Activated T-cell treated with anti-CD3 and anti-CD28 coated beads for 4 hours (primary cell): ENCODE results near the gene POLQ.
"Not testable (repeated sequence)": the region's sequence is repeated elsewhere in the genome, so short reads cannot be mapped to it uniquely, and the experiment has no call there.

Source experiments
- DNase-seq: peaks from one replicate; pipeline ENCODE4 v3.0.0-alpha.2; 2020

Gene POLQ

DNA sequence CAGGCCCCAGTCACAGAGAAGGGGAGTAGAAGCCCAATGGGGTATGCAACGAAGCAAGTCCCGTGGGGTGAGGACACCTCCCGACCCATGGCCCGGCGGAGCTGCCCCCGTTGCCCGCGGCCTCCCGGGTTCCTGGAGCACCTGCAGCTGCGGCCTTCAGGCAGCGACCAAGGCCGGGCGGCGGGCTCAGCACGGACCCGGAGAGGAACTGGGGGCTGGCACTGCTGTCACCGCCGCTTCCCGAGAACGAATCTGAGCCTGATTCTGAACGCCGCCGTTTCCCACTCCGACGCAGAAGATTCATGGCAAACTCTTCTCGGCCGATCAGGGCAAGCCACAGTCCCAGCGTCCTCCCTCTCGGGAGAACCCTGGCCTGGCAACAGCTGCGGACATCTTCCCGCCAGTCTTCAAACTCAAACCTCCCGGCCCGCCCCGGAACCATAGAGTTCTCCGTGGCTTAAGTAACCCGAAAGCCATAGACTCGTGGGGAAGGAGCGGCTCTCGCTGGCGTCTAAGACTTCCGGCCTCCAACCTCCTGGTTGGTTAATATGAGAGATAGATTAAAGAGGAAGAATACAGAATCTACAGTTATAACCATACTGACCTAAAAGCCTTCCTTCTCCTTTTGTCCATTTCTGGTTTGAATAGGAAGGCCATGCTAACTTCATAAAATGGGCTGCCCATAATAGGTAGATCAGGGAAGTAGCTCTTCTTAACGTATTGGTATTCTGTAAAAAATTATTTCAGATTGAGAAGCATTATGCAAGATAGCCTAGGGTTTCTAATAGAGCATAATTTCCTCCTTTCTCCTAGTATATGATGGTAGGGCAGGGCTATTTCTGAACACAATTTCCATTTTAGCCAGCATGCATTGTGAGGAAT is at the start of gene POLQ:
POLQ (minus strand) TSS at position 415 of the 882 bp plus-strand sequence; CDS start at position 304, 111 bp downstream.
- peak; percentile 80 for DNase-seq

DNA sequence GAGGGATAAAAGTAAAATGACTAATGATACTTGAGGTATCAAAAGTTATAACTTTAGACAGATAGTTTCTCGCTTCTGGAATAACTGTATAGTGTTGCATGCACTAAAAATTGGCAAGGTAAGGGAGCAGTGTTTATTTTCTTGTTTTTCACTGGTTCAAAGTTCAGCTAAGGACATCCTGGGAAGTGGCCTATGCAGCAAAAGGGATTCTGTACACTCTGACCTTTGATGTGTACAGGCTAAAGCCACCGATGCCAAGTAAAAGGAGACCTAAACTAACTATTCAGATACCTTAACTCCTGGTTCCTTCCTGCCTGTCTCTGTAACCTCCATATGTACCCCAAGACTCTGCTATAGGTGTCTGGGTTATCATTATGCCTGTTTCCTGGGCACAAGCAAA is 49.1 kb upstream of the POLQ start:
- DNase-seq = no peak

DNA sequence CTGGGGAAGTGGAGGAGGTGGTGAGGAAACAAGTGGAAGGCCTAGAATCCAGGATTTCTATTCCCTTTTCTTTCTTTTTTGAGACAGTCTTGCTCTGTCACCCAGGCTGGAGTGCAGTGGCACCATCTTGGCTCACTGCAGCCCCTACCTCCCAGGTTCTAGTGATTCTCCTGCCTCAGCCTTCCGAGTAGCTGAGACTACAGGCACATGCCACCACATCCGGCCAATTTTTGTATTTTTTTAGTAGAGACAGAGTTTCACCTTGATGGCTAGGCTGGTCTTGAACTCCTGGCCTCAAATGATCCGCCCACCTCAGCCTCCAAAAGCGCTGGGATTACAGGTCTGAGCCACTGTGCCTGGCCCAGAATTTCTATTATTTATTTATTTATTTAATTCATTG is 48.0 kb upstream of the POLQ start:
- DNase-seq = not testable (repeated sequence)

DNA sequence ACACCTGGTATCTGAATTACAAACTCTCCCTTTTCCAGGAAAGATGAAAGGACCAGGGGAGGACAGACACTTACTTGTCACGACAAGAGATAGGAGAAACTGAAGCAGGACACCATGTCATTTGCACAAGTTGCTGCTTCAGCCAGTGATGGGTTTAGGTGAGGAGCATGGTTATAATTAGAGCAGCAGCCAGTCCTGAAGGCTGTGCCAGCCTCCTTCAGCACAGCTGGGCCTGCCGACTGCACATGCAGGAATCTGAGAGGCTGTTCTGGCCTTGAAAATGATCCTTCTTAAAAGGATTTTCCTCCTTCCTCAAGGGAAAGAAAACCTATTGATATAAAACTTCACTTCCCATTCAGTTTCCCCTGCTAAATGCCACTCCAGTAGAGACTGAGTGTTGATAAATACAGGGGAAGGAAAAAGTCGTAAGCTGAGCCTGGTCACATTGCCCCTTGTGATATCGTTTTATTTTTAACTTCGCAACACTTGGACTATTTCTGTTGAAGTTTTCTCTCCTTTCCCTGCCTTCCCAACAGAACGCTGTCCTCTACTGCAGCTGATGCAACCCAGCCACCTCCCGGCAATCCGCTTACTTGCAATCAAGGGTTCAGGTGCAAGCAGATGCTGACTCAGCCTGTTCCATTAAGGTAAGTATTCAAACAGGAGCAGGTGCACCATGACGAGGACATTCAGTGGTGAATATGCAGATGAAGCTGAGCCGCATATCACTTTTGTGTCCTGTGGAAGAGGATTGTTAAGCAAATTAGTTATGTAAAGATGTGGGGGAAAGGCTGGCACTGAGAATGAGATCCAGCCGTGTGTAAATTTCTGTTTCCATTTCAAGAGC is 47.3 kb upstream of the POLQ start, which contains the start of gene FBXO40:
FBXO40 (plus strand) TSS at position 524 of the 847 bp plus-strand sequence. CDS start 27,197 bp downstream, outside the sequence.
- DNase-seq = no peak

DNA sequence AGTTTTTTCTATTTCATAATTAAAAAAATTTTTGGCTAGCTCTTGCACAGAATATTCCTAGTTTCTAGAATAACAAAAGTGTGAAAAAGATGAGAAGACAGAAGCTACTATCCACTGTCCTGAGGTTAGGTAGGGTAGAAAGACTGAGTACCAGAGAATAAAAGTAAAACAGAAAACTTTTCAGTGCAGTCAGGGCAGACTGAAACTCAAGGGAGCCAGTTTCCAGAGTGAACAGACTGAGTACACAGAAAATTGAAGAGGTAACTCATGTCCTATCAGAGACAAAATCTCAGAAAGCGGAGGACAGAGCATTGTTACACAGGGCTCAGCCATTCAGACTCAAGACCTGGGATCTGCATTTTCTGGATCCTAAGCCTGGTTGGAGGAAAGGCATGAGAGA is 38.6 kb upstream of the POLQ start:
- no peak for DNase-seq

DNA sequence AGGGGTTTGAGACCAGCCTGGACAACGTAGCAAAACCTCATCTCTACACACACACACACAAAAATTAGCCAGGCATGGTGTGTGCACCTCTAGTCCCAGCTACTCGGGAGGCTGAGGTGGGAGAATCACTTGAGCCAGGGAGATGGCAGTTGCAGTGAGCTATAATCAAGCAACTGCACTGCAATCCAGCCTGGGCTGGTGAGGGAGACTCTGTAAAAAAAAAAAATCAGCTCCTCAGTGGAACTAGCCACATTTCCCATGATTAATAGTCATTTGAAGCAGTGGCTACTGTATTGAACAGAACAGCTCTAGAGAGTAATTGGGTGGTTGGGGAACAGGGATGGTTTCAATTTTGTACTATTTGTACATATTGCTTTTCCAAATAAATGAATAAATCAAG is 35.9 kb upstream of the POLQ start:
- DNase-seq = no peak

DNA sequence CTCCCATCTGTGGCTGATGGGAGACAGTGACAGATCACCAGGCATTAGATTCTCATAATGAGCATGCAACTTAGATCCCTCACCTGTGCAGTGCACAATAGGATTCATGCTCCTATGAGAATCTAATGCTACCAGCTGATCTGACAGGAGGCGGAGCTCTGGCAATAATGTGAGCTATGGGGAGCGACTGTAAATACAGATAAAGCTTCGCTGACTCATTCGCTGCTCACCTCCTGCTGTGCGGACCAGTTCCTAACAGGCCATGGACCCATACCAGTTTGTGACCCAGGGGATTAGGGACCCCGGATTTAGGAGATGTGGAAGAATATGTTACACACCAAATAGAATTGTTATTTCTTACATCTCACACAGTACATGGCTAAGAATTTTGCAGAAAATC is 28.7 kb upstream of the POLQ start:
- no peak for DNase-seq

DNA sequence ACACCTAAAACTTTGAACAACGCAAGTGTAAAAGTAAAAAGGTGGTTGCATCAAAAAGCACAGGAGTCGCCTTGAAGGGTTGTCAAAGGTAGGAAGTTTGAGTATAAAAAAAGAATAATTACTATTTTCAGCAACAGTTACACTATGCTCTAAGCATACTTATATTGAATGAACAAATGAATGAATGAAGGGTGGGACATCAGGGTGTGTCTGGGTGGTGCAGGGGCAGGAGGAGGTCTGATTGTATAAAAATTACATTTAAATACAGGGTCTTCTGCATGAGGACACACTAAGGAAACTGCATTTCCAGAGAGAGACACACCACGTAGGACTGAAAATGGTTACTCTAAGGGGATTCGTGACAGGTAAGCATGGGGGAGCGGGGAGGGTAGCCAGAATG is 21.9 kb upstream of the POLQ start, which contains the start of gene ARGFX:
ARGFX (plus strand) TSS at position 301 of the 400 bp plus-strand sequence. CDS start 2,765 bp downstream, outside the sequence.
- DNase-seq = no peak

DNA sequence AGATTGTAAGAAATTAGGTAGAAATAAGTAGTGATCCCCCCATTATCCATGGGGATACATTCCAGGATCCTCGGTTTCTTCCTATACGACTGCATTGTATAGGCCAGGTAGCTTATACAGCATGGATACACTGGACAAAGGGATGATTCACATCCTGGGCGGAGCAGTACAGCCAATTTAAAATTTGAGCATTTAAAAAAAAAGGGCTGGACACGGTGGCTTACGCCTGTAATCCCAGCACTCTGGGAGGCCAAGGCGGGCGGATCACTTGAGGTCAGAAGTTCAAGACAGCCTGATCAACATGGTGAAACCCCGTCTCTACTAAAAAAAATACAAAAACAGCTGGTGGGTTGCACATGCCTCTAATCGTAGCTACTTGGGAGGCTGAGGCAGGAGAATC is 21.0 kb upstream of the POLQ start:
- DNase-seq = no peak

DNA sequence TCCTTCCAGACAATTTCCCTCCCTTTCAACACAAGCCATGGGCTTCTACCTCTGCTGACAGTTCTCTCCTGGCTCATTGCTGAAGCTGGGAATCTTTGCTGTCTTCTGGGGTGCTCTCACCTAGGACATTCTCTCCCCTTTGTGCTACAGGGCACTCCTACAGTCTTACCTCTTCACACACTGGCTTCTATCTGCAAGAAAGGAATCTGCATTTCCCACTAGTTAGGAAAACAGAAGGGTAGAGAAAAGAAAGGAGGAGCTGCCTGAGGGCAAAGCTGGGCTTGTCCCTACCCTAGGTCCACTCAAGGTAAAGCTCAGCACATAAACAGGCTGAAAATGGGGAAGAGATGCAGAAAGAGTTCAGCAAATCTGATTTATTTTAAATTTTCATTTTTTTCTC is 16.4 kb upstream of the POLQ start:
- no peak for DNase-seq

DNA sequence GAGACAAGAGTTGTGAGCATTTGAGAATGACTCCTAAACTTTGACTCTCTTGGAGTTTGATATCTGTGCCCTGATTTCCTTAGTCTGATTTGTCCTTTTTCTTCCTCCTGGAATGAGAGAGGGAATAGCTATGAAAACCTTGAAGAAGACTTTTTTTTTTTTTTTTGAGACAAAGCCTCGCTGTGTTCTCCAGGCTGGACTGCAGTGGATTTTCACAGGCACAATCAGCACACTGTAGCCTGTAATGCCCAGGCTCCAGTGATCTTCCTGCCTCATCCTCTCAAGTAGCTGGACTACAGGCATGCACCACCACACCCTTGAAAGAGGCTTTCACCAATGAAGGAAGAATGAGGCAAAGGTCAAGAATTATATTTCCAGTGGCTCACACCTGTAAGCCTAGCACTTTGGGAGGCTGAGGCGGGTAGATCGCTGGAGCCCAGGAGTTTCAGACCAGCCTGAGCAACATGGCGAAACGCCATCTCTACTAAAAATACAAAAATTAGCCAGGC is 11.7 kb upstream of the POLQ start:
- no peak for DNase-seq

DNA sequence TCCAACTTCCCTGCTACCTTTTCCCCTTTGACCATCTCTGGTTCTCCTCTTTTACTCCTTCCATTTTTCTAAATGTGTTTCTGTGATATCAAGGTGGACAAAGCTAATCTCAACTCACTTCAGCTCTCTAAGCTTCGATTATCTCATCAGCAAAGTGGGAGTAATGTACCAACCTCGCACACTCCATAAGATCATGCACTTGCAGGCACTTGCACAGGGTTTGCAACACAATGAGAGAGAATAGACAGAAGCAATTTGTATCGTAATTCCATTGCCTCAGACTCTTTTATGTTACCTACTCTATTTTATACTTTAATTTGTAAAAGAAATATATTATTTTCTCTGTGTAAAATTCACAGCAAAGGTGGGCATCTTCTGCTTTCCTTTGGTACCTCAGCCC is 7.0 kb upstream of the POLQ start:
- DNase-seq = no peak

DNA sequence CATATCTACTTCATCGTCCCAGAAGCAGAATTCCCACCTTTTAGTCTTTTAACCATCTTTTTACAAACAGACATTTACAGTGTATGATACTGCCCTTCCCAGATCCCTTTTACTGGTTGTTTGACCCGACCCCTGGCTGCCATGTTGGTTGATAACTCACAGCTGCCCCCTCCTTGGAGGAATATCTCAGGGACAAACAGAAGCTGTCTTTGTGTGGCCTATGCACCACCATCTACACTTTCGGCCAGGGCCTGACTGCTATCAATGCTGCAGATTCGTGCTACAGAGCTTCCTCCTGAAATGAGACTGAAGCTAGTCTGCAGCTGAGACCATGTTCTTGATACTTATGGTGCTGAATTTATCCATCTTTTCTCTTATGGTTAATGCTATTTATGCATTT is 6.6 kb upstream of the POLQ start:
- DNase-seq = no peak

DNA sequence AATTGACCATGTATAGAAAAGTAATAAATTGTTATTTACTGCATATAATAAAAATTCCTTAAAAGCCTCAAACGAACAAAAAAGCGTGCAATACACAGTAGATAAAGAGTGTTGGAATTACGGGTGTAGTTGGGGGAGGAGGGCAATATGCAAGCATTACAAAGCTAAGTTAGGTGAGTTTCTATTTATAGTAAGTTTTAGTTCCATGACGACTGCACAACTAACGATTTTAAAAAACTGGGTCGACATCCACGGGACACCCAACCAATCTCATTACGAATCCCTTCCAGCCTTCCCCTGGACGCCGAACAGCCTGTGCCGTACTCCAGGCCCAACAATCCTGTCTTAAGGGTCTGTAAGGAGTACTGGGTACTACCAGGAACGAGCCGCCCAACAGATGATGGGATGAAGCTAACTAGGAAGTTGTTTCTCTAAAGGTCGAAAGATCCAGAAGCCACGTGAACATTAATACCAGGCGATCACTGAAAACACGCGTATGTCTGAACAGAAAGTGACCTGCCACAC is 677 bp downstream of the POLQ start:
- DNase-seq = no peak

DNA sequence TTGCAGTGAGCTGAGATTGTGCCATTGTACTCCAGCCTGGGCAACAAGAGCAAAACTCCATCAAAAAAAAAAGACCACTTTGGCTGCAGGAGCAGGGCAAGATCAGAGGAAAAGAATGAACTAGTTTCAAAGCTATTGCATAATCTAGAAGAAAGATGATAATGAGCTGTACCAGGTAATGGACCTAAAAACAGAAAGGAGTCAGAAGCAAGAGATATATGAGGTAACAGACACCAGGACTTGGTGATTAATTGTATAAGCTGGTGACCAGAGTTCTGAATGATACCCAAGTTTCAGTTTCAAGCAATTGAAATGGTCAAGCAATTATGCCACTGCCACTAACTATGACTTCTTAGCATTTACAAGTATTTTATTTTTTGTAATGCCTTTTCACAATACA is 2.9 kb downstream of the POLQ start:
- no peak for DNase-seq

DNA sequence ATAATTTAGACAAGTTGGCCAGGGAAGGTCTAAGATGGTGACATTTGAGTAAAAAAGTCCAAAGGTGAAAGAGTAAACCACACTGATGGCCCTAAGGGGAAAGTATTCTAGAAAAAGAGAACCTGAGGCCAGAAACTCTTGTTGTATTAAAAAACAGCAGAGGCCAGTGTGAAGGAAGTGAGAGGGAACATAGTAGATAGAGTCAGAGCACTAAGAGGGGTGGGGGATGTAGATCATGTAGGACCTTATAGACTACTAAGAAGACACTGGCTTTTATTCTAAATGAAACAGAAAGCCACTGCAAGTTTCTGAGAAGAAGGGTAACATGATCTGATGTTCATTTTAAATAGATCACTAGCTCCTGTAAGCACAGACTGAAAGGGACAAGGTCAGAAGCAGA is 14.5 kb downstream of the POLQ start:
- DNase-seq = no peak

DNA sequence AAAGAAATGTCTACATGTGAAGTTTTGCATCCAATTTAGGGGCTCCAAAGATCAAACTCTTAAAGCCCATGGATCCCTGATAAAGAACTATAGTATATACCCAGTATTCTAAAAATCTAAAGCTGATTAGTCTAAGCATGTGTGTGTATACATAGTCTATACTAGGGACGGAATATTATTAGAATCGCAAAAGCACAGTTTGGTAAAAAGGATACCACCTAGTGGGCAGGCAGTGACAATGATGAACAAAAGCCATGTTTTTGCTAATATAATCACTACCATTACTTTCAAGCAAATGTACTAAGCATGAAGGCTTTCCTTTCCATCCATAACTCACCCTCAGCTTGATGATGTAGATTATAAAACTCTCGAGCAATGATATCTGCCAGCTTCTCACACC is 16.5 kb downstream of the POLQ start:
- DNase-seq = no peak

DNA sequence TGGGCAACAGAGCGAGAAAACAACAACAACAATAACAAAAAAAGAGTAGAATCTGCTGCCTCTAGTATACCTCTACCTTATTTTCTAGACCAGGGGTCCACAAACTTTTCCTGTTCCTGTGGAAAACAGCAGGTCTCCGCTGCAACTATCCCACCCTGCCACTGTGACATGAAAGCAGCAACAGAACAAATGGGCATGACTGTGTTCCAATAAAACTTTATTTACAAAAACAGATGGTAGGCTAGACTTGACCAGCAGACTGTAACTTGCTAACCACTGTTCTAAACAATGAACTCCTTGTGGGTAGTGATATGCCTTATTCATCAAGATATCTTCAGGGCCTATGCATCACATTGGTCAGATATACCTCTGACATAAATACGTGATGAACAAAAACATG is 25.3 kb downstream of the POLQ start:
- no peak for DNase-seq

DNA sequence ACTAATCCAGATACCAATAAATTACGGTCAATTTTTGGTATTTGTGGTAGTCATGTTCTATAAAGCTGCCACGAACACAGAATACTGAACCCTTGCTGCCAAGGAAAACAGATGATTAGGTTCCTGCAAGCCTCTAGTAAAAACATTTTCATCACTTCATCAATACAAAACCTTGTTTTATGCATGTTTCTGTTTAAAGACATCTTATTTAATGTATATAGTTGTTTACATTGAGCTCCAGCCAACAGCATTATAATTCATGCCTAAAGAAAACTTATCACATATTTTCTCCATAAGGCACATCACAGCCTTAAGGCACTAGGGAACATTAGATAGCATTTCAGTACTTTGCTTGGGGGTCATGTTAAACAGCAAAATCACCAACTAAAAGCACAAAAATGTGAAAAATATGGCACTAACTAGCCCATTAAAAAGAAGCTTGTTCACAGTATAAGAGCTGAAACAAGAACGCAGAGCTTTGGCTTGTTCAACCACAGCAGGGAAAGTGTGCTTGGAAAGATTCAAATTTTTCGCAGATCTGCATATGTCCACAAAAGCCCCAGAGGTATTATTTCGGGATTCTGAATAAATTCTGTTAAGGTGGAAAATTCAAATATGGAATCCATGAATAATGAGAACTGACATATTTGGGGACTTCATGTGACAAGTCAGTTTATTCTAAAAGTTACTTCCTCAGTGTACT is 27.7 kb downstream of the POLQ start:
- DNase-seq = no peak

DNA sequence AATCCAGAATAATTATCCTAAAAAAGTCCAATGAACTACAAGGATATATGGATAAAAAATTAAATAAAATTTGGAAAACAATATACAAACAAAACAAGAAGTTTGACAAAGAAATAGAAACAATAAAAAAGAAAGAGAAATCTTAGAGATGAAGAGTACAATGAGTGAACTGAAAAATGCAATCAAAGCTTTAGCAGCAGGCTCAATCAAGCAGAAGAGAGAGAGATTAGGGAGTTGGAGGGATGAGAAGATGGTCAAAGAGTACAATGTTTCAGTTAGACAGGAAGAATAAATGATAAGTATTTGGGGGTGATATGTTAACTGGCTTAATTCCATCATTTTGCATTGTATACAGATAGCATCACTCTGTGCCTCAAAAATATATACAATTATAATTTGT is 29.9 kb downstream of the POLQ start:
- no peak for DNase-seq

DNA sequence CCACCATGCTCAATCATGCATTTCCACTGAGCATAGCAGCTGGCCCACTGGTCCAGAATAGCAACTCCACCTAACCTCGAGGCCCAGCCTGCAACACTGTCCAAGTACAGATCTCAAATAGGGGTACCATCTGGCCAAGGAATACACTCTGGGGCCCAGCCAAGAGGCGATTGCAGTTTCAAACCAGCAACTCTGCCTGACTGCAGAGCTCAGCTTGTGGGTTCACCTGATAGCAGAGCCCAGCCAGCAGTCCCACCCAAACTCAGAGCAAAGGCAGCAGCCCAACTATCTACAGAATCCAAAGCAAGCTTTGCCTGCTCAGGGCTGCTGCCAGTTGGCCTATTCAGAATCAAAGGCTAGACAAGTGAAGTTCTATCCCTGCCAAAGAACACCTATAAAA is 30.5 kb downstream of the POLQ start:
- no peak for DNase-seq

DNA sequence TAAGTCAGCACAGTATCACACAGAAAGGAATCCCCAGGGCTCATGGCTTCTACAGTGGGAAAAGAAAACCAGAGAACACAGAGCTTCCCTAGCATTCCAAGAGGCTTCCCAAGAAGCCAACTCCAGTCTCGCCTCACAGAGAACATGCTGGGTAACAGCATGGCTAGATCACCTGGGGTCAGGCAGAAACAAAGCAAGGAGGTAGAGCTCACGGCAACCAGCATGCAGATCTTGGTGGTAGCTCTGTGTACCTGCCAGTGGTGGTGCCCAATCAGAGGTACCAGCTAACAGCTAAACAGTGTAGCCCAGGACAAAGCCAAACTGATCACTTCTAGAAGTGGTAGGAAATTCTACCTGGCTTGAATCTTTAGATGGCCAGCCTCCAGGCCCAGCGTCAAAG is 31.3 kb downstream of the POLQ start:
- DNase-seq = no peak

DNA sequence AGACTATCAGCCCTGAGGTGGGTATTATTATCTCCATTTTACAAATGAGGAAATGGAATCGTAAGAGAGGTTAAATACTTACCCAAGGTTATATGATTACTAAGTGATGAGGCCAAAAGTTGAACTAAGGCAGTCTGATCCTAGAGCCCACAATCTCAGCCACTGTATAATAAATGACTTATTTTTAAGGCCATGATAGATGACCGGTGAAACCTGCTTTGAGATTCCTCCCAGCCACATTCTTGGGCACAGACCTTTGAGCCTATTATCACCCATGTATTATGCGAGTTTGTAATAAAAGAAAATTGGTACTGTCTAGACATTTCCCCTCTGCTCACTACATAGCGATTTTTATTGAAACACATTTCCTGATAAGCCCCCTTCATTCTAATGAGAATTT is 37.4 kb downstream of the POLQ start:
- no peak for DNase-seq
